AG10803 (cell line): ENCODE data around the gene ILDR2.

Experiments
- DNase-seq: peaks from one replicate; pipeline ENCODE4 v3.0.0; 2010; ENCODE audit warnings: low read depth
- H3K4me3 ChIP-seq: 2 replicates; pipeline ENCODE4 v1.5.1; 2011; ENCODE audit warnings: mild to moderate bottlenecking, low read length, control low read depth
- CTCF ChIP-seq: conservative IDR thresholded peaks from 2 replicates; pipeline ENCODE4 v1.5.1; 2011; ENCODE audit warnings: mild to moderate bottlenecking, low read length, control low read depth, inconsistent platforms

ILDR2 gene

GRCh38 chr1:166939741-166940375, 35.5 kb downstream of the ILDR2 start:
- no peak for TF ChIP-seq CTCF
- no peak overlapping the region for H3K4me3 ChIP-seq
- DNase-seq = no peak

GRCh38 chr1:166937962-166938361, 37.4 kb downstream of the ILDR2 start:
- H3K4me3 ChIP-seq = no peak overlapping the region
- DNase-seq = no peak
- TF ChIP-seq CTCF = no peak

DNA sequence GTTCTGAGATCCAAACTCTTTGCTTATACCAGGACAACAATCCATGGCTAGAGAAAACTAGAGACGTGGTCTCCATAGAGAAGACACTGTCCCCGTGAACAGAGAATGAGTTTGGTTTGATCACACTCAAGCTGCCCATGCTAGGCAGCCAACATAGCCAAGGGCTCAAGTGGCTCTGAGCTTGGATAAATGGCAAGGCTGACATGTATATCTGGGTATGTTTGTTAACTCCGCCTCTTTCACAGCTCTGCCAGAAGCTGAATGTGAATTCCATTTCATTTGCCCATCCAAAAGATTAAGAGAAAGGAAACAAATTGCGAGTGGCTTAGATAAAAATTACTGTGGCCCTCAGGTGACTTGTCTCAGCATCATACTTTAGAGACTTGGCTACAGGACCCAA, 38.0 kb downstream of the ILDR2 start:
- no peak for DNase-seq
- no peak for TF ChIP-seq CTCF
- H3K4me3 ChIP-seq = no peak overlapping the region

- no peak for DNase-seq
- H3K4me3 ChIP-seq = no peak overlapping the region
- no peak for TF ChIP-seq CTCF
Observed at GRCh38 chr1:166933633-166934032, 41.7 kb downstream of the ILDR2 start.

GRCh38 chr1:166933140-166933539, 42.2 kb downstream of the ILDR2 start:
- no peak for TF ChIP-seq CTCF
- no peak for DNase-seq
- no peak overlapping the region for H3K4me3 ChIP-seq

- DNase-seq = no peak
- no peak overlapping the region for H3K4me3 ChIP-seq
- no peak for TF ChIP-seq CTCF
Observed at GRCh38 chr1:166929911-166930310, 45.4 kb downstream of the ILDR2 start.

- H3K4me3 ChIP-seq = no peak overlapping the region
- TF ChIP-seq CTCF = no peak
- DNase-seq = no peak
Observed at GRCh38 chr1:166927701-166928100, 47.6 kb downstream of the ILDR2 start.
